ENCODE measurements around the gene M1AP. TPM values are rescaled to one million over a fixed set of nuclear protein-coding genes. Genes with fewer than 3 reads are reported as not detected.

Gene M1AP
- total RNA-seq, 1 experiment from 2014 or later = not detected

DNA sequence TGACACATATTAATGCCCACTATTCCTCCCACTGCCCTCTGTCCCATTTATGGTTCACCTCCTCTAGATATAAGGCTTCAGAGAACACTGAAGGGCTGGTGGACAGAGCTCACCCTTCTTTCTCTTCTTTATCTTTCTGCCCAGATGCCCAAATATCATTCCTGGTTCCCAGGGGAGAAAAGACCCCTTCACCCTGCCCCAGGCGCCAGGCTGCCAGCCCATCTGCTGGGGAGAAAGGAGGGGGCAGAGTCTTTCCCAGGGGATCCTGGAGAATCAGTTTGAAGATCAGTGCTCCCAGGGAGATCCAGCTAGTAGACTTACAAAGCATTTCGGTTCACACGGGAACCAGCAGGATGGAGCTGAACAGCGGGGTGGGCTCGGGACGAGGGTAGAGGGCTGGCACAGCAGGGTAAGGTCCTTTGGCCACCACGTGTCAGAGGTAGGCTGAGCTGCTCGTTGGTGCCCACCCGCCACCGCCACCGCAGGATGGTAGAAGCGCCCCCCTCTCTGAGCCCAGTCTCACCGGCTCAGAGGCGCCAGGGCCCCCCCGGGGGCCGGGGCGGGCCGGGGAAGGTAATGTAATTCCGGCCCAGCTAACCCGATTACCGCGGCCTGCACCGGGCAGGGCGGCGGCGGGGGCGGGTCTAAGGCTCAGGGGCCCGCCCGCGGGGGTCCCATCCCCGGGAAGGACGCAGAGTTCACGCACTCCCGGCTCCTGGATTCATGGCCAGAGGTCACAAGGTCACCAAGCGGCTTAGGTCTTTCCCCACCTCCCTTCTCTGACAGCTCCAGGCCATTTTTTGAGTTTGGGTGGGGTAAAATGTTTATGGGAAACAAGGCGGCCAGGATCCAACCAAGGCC is 135.2 kb downstream of the M1AP start:
- H3K4me1 ChIP-seq (ENCODE audit: control insufficient read depth, insufficient read depth, low read length) = peaks cover 4% of the 10 kb centered on the region
- no TSS peak for BruUV-seq (replicated peaks)
- H3K4me3 ChIP-seq (ENCODE audit: low read depth in 2 of 2, low read length in 2 of 2) = peak overlapping the region in 1 of 2 experiments; percentile 37; a peak in 1 of 4 replicates
- ChIA-PET POLR2A (no interaction called here), CTCF (no interaction called here)
- intact Hi-C loops (cut with micrococcal nuclease; ENCODE audit: unreplicated experiment) = no loop called here
- H3K27ac ChIP-seq (ENCODE audit: low read length) = no peak overlapping the region
- H3K9me3 ChIP-seq (ENCODE audit: control insufficient read depth, insufficient read depth, low read depth, low read length) = no peaks in the 10 kb centered on the region
- H3K27me3 ChIP-seq (ENCODE audit: control insufficient read depth, insufficient read depth, low read length) = no peaks in the 10 kb centered on the region
- ATAC-seq = no peak
- in situ Hi-C loops (cut with HindIII; ENCODE audit: low pct_unique_long_range_greater_than_20kb, low sequenced_read_pairs) = no loop called here
- DNase-seq (ENCODE audit: low read depth, low spot score) = no peak
- TF ChIP-seq, protein P1, sequence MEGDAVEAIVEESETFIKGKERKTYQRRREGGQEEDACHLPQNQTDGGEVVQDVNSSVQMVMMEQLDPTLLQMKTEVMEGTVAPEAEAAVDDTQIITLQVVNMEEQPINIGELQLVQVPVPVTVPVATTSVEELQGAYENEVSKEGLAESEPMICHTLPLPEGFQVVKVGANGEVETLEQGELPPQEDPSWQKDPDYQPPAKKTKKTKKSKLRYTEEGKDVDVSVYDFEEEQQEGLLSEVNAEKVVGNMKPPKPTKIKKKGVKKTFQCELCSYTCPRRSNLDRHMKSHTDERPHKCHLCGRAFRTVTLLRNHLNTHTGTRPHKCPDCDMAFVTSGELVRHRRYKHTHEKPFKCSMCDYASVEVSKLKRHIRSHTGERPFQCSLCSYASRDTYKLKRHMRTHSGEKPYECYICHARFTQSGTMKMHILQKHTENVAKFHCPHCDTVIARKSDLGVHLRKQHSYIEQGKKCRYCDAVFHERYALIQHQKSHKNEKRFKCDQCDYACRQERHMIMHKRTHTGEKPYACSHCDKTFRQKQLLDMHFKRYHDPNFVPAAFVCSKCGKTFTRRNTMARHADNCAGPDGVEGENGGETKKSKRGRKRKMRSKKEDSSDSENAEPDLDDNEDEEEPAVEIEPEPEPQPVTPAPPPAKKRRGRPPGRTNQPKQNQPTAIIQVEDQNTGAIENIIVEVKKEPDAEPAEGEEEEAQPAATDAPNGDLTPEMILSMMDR (IDR thresholded peaks at IDR 0.05) = no peak
- TF ChIP-seq, protein P2, sequence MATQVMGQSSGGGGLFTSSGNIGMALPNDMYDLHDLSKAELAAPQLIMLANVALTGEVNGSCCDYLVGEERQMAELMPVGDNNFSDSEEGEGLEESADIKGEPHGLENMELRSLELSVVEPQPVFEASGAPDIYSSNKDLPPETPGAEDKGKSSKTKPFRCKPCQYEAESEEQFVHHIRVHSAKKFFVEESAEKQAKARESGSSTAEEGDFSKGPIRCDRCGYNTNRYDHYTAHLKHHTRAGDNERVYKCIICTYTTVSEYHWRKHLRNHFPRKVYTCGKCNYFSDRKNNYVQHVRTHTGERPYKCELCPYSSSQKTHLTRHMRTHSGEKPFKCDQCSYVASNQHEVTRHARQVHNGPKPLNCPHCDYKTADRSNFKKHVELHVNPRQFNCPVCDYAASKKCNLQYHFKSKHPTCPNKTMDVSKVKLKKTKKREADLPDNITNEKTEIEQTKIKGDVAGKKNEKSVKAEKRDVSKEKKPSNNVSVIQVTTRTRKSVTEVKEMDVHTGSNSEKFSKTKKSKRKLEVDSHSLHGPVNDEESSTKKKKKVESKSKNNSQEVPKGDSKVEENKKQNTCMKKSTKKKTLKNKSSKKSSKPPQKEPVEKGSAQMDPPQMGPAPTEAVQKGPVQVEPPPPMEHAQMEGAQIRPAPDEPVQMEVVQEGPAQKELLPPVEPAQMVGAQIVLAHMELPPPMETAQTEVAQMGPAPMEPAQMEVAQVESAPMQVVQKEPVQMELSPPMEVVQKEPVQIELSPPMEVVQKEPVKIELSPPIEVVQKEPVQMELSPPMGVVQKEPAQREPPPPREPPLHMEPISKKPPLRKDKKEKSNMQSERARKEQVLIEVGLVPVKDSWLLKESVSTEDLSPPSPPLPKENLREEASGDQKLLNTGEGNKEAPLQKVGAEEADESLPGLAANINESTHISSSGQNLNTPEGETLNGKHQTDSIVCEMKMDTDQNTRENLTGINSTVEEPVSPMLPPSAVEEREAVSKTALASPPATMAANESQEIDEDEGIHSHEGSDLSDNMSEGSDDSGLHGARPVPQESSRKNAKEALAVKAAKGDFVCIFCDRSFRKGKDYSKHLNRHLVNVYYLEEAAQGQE (IDR thresholded peaks at IDR 0.05; ENCODE audit: insufficient read depth in 1 of 2, low read depth in 2 of 2, low read length in 1 of 2) = no peak
- TF ChIP-seq TCF7L2 (IDR thresholded peaks at IDR 0.05; ENCODE audit: low read depth, low read length) (no peak), POLR2AphosphoS5 (IDR thresholded peaks at IDR 0.05; ENCODE audit: low read depth, low read length) (no peak), SIN3A (IDR thresholded peaks at IDR 0.05; ENCODE audit: borderline replicate concordance, insufficient read depth, low read depth, low read length) (no peak)
- H3K36me3 ChIP-seq (ENCODE audit: control insufficient read depth, insufficient read depth, low read length) = peaks cover under 1% of the 10 kb centered on the region; the same call in 1 of the 2 replicates

DNA sequence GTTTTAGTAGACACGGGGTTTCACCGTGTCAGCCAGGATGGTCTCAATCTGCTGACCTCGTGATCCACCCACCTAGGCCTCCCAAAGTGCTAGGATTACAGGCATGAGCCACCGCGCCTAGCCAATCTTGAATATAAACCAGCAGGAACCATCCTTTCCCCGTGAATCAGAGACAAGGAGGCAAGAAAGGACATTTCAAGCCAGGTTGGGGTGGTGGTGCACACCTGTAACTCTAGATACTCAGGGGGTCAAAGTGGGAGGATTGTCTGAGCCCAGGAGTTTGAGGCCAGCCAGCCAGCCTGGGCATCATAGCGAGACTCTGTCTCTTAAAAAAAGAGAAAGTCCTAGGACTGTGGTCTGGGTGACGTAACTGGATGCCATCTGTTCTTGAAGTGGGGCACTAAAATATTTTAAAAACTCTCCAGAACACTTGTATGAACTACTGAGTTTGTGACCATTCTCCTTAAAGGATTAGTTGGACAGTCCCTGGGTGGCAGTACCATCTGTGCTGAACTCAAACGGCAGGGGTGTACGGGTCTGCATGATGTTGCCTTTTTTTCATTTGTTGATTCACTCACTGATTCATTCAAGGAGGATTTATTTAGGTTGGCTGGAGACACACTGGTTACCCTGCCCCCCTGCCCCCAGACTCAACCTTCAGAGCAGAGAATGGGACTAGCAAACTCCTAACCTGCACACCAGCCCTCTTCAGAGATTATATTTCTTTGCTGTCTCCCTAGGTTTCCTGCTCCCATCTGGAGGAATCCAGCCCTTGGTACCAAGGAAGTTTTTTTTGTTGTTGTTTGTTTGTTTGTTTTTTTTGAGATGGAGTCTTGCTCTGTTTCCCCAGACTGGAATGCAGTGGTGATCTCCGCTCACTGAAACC is 136.8 kb downstream of the M1AP start:
- intact Hi-C loops (cut with micrococcal nuclease; ENCODE audit: unreplicated experiment) = no loop called here
- no TSS peak for BruUV-seq (replicated peaks)

More for the DNA sequence above, 136.8 kb downstream of the M1AP start:
- TF ChIP-seq POLR2AphosphoS5 (IDR thresholded peaks at IDR 0.05; ENCODE audit: low read depth, low read length) (no peak), SIN3A (IDR thresholded peaks at IDR 0.05; ENCODE audit: borderline replicate concordance, insufficient read depth, low read depth, low read length) (no peak), TCF7L2 (IDR thresholded peaks at IDR 0.05; ENCODE audit: low read depth, low read length) (no peak)
- TF ChIP-seq, protein P2 (IDR thresholded peaks at IDR 0.05; ENCODE audit: insufficient read depth in 1 of 2, low read depth in 2 of 2, low read length in 1 of 2) = no peak
- TF ChIP-seq, protein P1 (IDR thresholded peaks at IDR 0.05) = no peak
- H3K27me3 ChIP-seq (ENCODE audit: control insufficient read depth, insufficient read depth, low read length) = no peaks in the 10 kb centered on the region
- ATAC-seq (no peak), DNase-seq (ENCODE audit: low read depth, low spot score) (no peak)
- ChIA-PET POLR2A (no interaction called here), CTCF (no interaction called here)
- no peak overlapping the region for H3K4me3 ChIP-seq (ENCODE audit: low read depth in 2 of 2, low read length in 2 of 2)
- in situ Hi-C loops (cut with HindIII; ENCODE audit: low pct_unique_long_range_greater_than_20kb, low sequenced_read_pairs) = no loop called here
- H3K9me3 ChIP-seq (ENCODE audit: control insufficient read depth, insufficient read depth, low read depth, low read length) = no peaks in the 10 kb centered on the region
- peaks cover 4% of the 10 kb centered on the region; the same call in 1 of the 2 replicates for H3K36me3 ChIP-seq (ENCODE audit: control insufficient read depth, insufficient read depth, low read length)
- no peak overlapping the region for H3K27ac ChIP-seq (ENCODE audit: low read length)
- peaks cover 4% of the 10 kb centered on the region for H3K4me1 ChIP-seq (ENCODE audit: control insufficient read depth, insufficient read depth, low read length)

All from Panc1 (cell line).